Right renal cortex interstitium (tissue), 3 donors: ENCODE data around the gene SPRTN. TPM values are rescaled to one million over a fixed set of nuclear protein-coding genes. Genes with fewer than 3 reads are reported as not detected.
"Not testable (repeated sequence)": the region's sequence is repeated elsewhere in the genome, so short reads cannot be mapped to it uniquely, and the experiment has no call there.

ENCODE experiments used
- DNase-seq, 3 donors: peaks; one replicate each; pipeline ENCODE4 v3.0.0-alpha.2; 2013; ENCODE audit warnings: low read depth in 3 of 3, low spot score in 2 of 3
- polyA plus RNA-seq, 3 donors: library from polyadenylated mRNA; unstranded; fragments of 120-200 nt; gene quantifications; one replicate each; pipeline ENCODE4 v1.2.1, GENCODE V29; 2013; ENCODE audit not compliant: insufficient read length in 3 of 3

The SPRTN gene
- polyA plus RNA-seq, 3 donors: 13.3 to 15.1 (median 14.2) TPM

- no peak for DNase-seq
Measured at GRCh38 chr1:231334952-231335351, 3.1 kb upstream of the SPRTN start.

- DNase-seq: no peak
Measured at GRCh38 chr1:231335663-231336602, 2.2 kb upstream of the SPRTN start.

GRCh38 chr1:231337043-231337471, 1.0 kb upstream of the SPRTN start:
- DNase-seq: no peak

GRCh38 chr1:231337472-231338269, 422 bp upstream of the SPRTN start, which contains the start of gene EXOC8:
TSS of gene EXOC8 (minus strand) at chr1:231337852. CDS start at chr1:231337745, 107 bp downstream.
- DNase-seq: peak; percentile 98 to 99 (median 98)

GRCh38 chr1:231340328-231341013, 2.4 kb downstream of the SPRTN start:
- no peak for DNase-seq

- DNase-seq: no peak
Measured at GRCh38 chr1:231347961-231348360, 9.9 kb downstream of the SPRTN start.

GRCh38 chr1:231348442-231348841, 10.3 kb downstream of the SPRTN start:
- no peak for DNase-seq

GRCh38 chr1:231348856-231349255, 10.8 kb downstream of the SPRTN start:
- not testable (repeated sequence) for DNase-seq

GRCh38 chr1:231351816-231352215, 13.7 kb downstream of the SPRTN start:
- no peak for DNase-seq

- no peak for DNase-seq
Measured at GRCh38 chr1:231353086-231353485, 15.0 kb downstream of the SPRTN start.

- no peak for DNase-seq
Measured at GRCh38 chr1:231354330-231355020, 16.4 kb downstream of the SPRTN start.

GRCh38 chr1:231355171-231355570, 17.1 kb downstream of the SPRTN start:
- DNase-seq: no peak

- DNase-seq: no peak
Measured at GRCh38 chr1:231357187-231357772, 19.2 kb downstream of the SPRTN start.

- peak in 2 of 3 donors; percentile 39 to 49 for DNase-seq
Measured at GRCh38 chr1:231357831-231358354, 19.8 kb downstream of the SPRTN start.

- no peak for DNase-seq
Measured at GRCh38 chr1:231359113-231359512, 21.0 kb downstream of the SPRTN start.

GRCh38 chr1:231362325-231362724, 24.2 kb downstream of the SPRTN start:
- DNase-seq: no peak

GRCh38 chr1:231363624-231364023, 25.5 kb downstream of the SPRTN start:
- no peak for DNase-seq

GRCh38 chr1:231364192-231364591, 26.1 kb downstream of the SPRTN start:
- no peak for DNase-seq

GRCh38 chr1:231369282-231369681, 31.2 kb downstream of the SPRTN start:
- DNase-seq: no peak

- DNase-seq: no peak
Measured at GRCh38 chr1:231372501-231372900, 34.4 kb downstream of the SPRTN start.
